Activated gamma-delta T cell (primary cell): ENCODE results near the gene CHRDL2.

Source experiments
- DNase-seq: peaks from one replicate; lab custom pipeline; 2025; lab: John Stamatoyannopoulos, UW

Gene CHRDL2

GRCh38 chr11:74748211-74749126, 17.2 kb upstream of the CHRDL2 start, which contains the start of gene RNF169:
RNF169 (plus strand) TSS chr11:74748849; CDS start chr11:74748881, 32 bp downstream.
- DNase-seq: peak; percentile 66

- DNase-seq: no peak
Measured at GRCh38 chr11:74746868-74747267, 15.6 kb upstream of the CHRDL2 start.

GRCh38 chr11:74744277-74744676, 13.1 kb upstream of the CHRDL2 start:
- DNase-seq: no peak

- DNase-seq: no peak
Measured at GRCh38 chr11:74743640-74744039, 12.4 kb upstream of the CHRDL2 start.

GRCh38 chr11:74742070-74742469, 10.8 kb upstream of the CHRDL2 start:
- DNase-seq: no peak

GRCh38 chr11:74739546-74740270, 8.5 kb upstream of the CHRDL2 start:
- DNase-seq: no peak

GRCh38 chr11:74736031-74736430, 4.8 kb upstream of the CHRDL2 start:
- no peak for DNase-seq

- DNase-seq: no peak
Measured at GRCh38 chr11:74735365-74735928, 4.2 kb upstream of the CHRDL2 start.

GRCh38 chr11:74734559-74734925, 3.3 kb upstream of the CHRDL2 start:
- no peak for DNase-seq

- no peak for DNase-seq
Measured at GRCh38 chr11:74730571-74731260, 510 bp downstream of the CHRDL2 start.

- DNase-seq: no peak
Measured at GRCh38 chr11:74729397-74729796, 1.8 kb downstream of the CHRDL2 start.

- DNase-seq: no peak
Measured at GRCh38 chr11:74726547-74727182, 4.6 kb downstream of the CHRDL2 start.

GRCh38 chr11:74725701-74726100, 5.5 kb downstream of the CHRDL2 start:
- no peak for DNase-seq

GRCh38 chr11:74723511-74723910, 7.7 kb downstream of the CHRDL2 start:
- no peak for DNase-seq

GRCh38 chr11:74721479-74721835, 9.8 kb downstream of the CHRDL2 start:
- no peak for DNase-seq

- DNase-seq: no peak
Measured at GRCh38 chr11:74720596-74721478, 10.4 kb downstream of the CHRDL2 start.

- DNase-seq: no peak
Measured at GRCh38 chr11:74719011-74719410, 12.2 kb downstream of the CHRDL2 start.

- DNase-seq: no peak
Measured at GRCh38 chr11:74717221-74717969, 13.8 kb downstream of the CHRDL2 start.

GRCh38 chr11:74714904-74715303, 16.3 kb downstream of the CHRDL2 start:
- no peak for DNase-seq

- no peak for DNase-seq
Measured at GRCh38 chr11:74713686-74714085, 17.5 kb downstream of the CHRDL2 start.
